ENCODE data around the gene DOCK2.
"Not testable (repeated sequence)": the region's sequence is repeated elsewhere in the genome, so short reads cannot be mapped to it uniquely, and the experiment has no call there.

DOCK2 gene

DNA sequence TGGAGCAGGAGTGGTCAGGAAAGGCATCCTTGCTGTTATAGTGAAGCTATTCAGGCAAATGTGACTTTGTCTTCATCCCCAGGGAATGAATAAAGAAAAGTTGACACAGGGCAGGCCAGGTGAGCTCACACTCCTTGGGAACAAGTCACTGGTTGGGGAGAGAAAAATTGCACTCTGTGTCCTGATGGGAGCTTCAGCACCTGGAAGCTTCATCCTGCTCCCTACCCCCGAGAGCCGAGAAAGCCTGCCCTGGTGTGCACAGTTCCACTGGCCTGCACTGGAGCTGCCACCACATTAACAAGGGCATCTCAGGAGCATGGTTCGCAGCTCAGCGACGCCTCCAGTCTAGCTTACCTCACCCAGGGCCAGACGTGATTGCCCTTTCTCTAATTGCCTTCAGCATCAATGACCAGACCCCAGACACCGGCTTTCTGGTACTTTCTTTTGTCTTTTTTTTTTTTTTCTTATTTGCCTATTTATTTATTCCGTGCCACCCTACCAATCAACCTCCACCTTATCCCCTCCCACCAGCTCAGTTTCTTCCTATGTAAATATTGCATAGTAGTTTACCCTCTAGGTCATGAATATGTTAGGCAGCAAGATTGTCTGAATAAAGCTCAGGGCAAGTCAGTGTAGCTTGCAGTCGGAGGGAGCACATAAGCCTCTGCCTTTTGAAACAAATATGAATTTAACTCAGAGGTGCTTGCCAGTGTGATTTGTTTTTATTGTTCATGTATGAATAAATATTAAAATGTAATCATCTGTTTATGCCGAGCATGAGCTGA lies 87.4 kb downstream of the DOCK2 start:
- TF ChIP-seq, protein P1, sequence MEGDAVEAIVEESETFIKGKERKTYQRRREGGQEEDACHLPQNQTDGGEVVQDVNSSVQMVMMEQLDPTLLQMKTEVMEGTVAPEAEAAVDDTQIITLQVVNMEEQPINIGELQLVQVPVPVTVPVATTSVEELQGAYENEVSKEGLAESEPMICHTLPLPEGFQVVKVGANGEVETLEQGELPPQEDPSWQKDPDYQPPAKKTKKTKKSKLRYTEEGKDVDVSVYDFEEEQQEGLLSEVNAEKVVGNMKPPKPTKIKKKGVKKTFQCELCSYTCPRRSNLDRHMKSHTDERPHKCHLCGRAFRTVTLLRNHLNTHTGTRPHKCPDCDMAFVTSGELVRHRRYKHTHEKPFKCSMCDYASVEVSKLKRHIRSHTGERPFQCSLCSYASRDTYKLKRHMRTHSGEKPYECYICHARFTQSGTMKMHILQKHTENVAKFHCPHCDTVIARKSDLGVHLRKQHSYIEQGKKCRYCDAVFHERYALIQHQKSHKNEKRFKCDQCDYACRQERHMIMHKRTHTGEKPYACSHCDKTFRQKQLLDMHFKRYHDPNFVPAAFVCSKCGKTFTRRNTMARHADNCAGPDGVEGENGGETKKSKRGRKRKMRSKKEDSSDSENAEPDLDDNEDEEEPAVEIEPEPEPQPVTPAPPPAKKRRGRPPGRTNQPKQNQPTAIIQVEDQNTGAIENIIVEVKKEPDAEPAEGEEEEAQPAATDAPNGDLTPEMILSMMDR (IDR thresholded peaks at IDR 0.05; ENCODE audit: control extremely low read depth, extremely low read depth, low read depth, missing control alignments): no peak
- ChIA-PET POLR2A (no interaction called here), CTCF (interaction anchor here (0.7 to 2.6 kb wide), 8 partner anchors 9 to 256 kb away, joined by 3 to 7 read pairs (median 4); partner anchors contain the start of gene INSYN2B)
- no peak for DNase-seq (ENCODE audit: extremely low spot score)

DNA sequence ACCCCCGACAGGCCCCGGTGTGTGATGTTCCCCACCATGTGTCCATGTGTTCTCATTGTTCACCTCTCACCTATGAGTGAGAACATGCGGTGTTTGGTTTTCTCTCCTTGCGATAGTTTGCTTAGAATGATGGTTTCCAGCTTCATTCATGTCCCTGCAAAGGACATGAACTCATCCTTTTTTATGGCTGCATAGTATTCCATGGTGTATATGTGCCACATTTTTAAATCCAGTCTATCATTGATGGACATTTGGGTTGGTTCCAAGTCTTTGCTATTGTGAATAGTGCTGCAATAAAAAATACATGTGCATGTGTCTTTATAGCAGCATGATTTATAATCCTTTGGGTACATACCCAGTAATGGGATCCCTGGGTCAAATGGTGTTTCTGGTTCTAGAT lies 88.6 kb downstream of the DOCK2 start:
- POLR2A ChIA-PET: not testable (repeated sequence)
- CTCF ChIA-PET: interaction anchor here (0.7 to 1.6 kb wide), 2 partner anchors 24 to 53 kb away, joined by 3 to 4 read pairs; no protein-coding TSS in a partner anchor

DNA sequence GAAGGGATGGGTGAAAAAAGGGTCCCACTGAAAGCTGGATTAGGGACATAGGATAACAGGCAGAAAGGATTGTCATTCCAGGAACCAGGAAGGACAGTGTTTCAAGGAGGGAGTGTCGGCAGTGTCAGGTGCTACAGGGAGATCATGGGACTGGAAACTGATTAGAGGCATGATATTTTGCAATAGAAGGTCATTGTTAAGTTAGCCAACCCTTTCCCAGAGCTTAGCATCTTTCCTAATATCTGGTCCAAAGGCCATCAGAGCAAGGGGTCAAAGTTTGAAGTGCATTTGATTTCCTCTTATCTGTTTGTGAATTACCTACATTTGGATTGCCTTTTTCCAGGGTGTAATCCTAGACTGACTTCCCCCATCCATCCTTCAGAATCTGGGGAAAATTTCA lies 91.3 kb downstream of the DOCK2 start:
- no peak for DNase-seq (ENCODE audit: extremely low spot score)
- POLR2A ChIA-PET: no interaction called here
- TF ChIP-seq, protein P1 (IDR thresholded peaks at IDR 0.05; ENCODE audit: control extremely low read depth, extremely low read depth, low read depth, missing control alignments): no peak
- CTCF ChIA-PET: interaction anchor here (1.1 kb wide), 1 partner anchor 12 kb away, joined by 4 read pairs; no protein-coding TSS in a partner anchor

More for the DNA sequence above, 88.6 kb downstream of the DOCK2 start:
- DNase-seq (ENCODE audit: extremely low spot score): not testable (repeated sequence)

DNA sequence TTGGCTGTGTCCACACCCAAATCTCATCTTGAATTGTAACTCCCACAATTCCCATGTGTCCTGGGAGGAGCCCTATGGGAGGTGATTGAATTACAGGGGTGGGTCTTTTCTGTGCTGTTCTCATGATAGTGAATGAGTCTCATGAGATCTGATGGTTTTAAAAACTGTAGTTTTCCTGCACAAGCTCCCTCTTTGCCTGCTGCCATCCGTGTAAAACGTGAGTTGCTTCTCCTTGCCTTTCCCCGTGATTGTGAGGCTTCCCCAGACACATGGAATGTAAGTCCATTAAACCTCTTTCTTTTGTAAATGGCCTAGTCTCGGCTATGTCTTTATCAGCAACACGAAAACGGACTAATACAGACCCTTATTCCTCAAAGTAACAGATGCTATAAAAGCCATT lies 94.1 kb downstream of the DOCK2 start:
- TF ChIP-seq, protein P1 (IDR thresholded peaks at IDR 0.05; ENCODE audit: control extremely low read depth, extremely low read depth, low read depth, missing control alignments): no peak
- ChIA-PET CTCF (interaction anchor here (1.9 kb wide), 1 partner anchor 10 kb away, joined by 7 read pairs; no protein-coding TSS in a partner anchor), POLR2A (no interaction called here)
- DNase-seq (ENCODE audit: extremely low spot score): no peak

DNA sequence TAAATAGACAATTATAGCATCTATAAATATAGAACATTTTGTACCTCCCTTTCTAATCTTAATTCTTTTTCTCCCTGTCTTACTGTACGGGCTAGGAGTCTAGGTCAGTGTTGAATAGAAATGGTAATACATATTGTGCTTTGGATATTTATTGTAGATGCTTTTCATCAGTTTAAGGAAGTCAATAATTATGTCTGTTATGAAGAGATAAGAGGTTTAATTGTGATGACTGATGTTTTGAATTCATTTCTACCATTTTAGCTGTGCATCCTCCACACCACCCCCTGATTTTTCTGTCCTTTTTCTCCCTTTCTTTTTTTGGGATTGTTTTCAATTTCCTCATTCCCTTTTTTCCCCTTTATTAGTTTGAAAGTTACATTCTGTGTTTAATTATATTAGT lies 95.8 kb downstream of the DOCK2 start:
- ChIA-PET CTCF (interaction anchor here (1.1 kb wide), 1 partner anchor 8 kb away, joined by 3 read pairs; no protein-coding TSS in a partner anchor), POLR2A (no interaction called here)
- no peak for DNase-seq (ENCODE audit: extremely low spot score)
- TF ChIP-seq, protein P1 (IDR thresholded peaks at IDR 0.05; ENCODE audit: control extremely low read depth, extremely low read depth, low read depth, missing control alignments): no peak

DNA sequence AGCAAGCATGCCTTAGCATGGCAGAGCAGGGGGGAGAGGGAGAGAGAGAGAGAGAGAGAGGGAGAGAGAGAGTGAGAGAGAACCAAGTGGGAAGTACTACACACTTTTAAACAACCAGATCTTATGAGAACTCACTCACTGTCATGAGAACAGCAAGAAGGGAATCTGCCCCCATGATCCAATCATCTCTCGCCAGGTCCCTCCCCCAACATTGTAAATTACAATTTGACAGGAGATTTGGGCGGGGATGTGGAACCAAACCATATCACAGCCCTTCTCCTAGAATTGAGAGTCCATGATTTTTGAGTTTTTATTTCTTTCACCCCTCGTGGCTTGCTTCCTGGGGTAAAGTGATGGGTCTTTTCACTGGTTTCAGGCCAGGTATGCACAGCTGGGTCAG lies 98.8 kb downstream of the DOCK2 start:
- CTCF ChIA-PET: interaction anchor here (1.6 to 2.5 kb wide), 2 partner anchors 12 to 17 kb away, joined by 5 to 6 read pairs; no protein-coding TSS in a partner anchor

More for the DNA sequence above, 98.8 kb downstream of the DOCK2 start:
- TF ChIP-seq, protein P1 (IDR thresholded peaks at IDR 0.05; ENCODE audit: control extremely low read depth, extremely low read depth, low read depth, missing control alignments): no peak
- DNase-seq (ENCODE audit: extremely low spot score): no peak
- POLR2A ChIA-PET: no interaction called here

All from GM10248 (cell line).